Stimulated activated CD4-positive, alpha-beta T cell treated with anti-CD3 and anti-CD28 coated beads, Interleukin-4, amount 100 ng/mL, for 4 hours (primary cell): ENCODE measurements around the gene TFIP11.

Experiments used
- DNase-seq, 2 experiments: peaks; one replicate each; pipeline ENCODE4 v3.0.0-alpha.2; 2020

The TFIP11 gene

DNA sequence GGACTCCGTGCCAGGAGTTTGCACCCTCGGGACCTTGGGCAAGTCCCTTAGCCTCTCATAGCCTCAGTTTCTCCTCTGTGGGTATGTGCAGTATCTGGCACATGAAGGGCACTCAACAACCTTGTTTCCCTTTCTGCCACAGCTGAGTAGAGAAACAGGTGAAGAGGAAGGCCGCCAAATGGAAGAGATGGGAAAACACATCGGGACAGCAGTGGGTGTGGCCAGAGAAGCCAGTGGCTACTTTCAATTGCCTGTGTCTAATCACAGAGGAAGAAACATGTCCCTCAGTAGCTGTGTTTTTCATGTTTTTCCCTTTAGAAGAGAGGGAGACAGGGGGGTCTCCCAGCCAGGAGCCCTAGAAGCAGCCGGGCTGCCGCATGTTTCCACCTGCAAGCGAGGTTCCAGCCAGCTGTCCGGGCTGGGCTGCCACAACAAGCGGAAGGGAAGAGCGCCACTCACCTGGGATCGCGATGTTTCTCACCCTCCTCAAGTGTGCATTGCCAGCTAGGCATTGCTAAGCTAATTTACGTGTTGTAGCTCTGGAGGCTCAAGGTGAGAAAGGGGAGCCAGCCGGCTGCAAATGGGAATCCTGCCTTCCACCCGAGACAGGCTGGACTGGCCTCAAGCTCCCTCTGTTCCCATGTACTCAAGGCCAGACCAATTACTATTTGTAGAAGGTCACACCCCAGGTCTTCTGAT lies 66.5 kb downstream of the TFIP11 start:
- DNase-seq: no peak

DNA sequence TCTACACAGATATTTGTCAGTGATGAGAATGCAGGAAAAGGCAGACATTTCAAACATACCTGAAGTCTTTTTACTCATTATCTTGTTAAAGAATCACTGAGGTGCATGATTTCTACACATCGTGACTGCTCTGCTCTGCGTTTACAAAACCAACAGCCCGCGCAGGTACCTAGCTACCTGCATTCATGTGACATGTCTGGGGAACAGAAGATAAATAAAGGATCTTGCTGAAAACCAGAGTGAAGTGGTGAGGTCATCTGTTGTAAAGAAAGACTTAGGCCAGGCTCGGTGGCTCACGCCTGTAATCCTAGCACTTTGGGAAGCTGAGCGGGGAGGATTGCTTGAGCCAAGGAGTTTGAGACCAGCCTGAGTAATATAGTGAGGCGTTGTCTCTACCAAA lies 67.5 kb downstream of the TFIP11 start:
- no peak for DNase-seq

DNA sequence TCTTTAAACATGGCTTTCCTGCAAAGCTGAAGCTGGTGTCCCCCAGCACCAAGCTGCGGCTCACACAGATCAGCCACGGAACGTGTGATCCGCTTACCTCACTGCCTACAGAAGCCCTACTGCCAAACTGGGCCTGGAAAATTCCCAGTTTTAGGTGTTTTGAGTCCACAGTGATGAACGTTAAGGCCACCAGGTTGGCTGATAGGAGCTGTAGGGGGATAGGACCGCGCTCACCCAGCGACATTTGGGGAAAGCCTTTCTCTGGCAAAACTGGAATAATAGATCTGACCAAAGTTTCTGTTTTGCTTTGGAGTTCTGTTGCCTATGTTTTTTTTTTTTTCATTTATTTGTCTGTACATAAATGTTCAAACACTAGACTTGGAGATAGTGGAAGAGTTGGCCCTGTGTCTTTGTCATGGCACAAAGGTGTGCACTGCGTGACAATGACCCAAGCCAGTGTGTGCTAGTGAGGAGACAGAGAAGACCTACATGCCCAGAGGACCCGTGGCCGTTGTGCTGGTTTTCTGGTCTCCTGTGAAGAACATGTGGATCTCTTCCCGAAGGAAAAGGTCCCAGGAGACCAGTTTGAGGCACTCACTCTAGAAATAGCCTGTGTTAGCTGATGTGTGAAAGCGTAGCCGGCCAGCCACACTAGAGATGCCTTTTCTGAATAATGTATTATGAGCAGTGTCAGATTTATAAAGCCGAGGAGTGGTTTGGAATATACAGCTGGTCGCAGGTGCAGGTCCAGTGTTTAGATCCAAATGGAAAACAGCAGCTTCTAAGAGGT lies 68.2 kb downstream of the TFIP11 start:
- no peak for DNase-seq

GRCh38 chr22:26442086-26442756 lies 70.1 kb downstream of the TFIP11 start:
- DNase-seq: no peak
